H9 (cell line): ENCODE results near the gene INPP5F. TPM values are rescaled to one million over a fixed set of nuclear protein-coding genes. Genes with fewer than 3 reads are reported as not detected.

Experiments
- DNase-seq: peaks from one replicate; pipeline ENCODE4 v3.0.0-alpha.2; 2017
- H2AFZ ChIP-seq: one replicate; pipeline ENCODE4 v1.6.1; 2013; ENCODE audit warnings: mild to moderate bottlenecking, low read length, control low read depth, moderate library complexity
- H2AK5ac ChIP-seq: 2 replicates; pipeline ENCODE4 v1.6.1; 2013; ENCODE audit warnings: low read length, control low read depth, mixed read lengths; ENCODE audit not compliant: insufficient read length
- H2BK120ac ChIP-seq: one replicate; pipeline ENCODE4 v1.6.1; 2013; ENCODE audit warnings: low read depth, mild to moderate bottlenecking, low read length, control low read depth, inconsistent platforms; ENCODE audit not compliant: poor library complexity, severe bottlenecking
- H2BK12ac ChIP-seq: 2 replicates; pipeline ENCODE4 v1.6.1; 2013; ENCODE audit warnings: low read length, control low read depth, mixed read lengths, low read depth; ENCODE audit not compliant: insufficient read length
- H2BK15ac ChIP-seq: 2 replicates; pipeline ENCODE4 v1.6.1; 2013; ENCODE audit warnings: low read depth, low read length, control low read depth
- H2BK20ac ChIP-seq: one replicate; pipeline ENCODE4 v1.6.1; 2013; ENCODE audit warnings: low read depth, mild to moderate bottlenecking, low read length, control low read depth, inconsistent platforms; ENCODE audit not compliant: poor library complexity, severe bottlenecking
- H2BK5ac ChIP-seq: 2 replicates; pipeline ENCODE4 v1.6.1; 2013; ENCODE audit warnings: low read length, control low read depth, mixed read lengths; ENCODE audit not compliant: insufficient read length
- H3K14ac ChIP-seq: 2 replicates; pipeline ENCODE4 v1.6.1; 2013; ENCODE audit warnings: low read length, control low read depth; ENCODE audit not compliant: insufficient read depth
- H3K18ac ChIP-seq: 2 replicates; pipeline ENCODE4 v1.6.1; 2013; ENCODE audit warnings: low read depth, mild to moderate bottlenecking, mixed read lengths, low read length, control low read depth; ENCODE audit not compliant: insufficient read length
- H3K23ac ChIP-seq: 2 replicates; pipeline ENCODE4 v1.6.1; 2013; ENCODE audit warnings: low read length, control low read depth, mixed read lengths, low read depth; ENCODE audit not compliant: insufficient read length
- H3K23me2 ChIP-seq: 2 replicates; pipeline ENCODE4 v1.6.1; 2013; ENCODE audit warnings: low read depth, mild to moderate bottlenecking, mixed read lengths, low read length, control low read depth; ENCODE audit not compliant: insufficient read length, poor library complexity, severe bottlenecking
- H3K27ac ChIP-seq: 2 replicates; pipeline ENCODE4 v1.5.1; 2013; ENCODE audit warnings: low read length, control low read depth, mixed read lengths, low read depth; ENCODE audit not compliant: insufficient read length
- H3K27me3 ChIP-seq: 2 replicates; pipeline ENCODE4 v1.6.1; 2013; ENCODE audit warnings: low read length, control low read depth, inconsistent platforms; ENCODE audit not compliant: insufficient read depth
- H3K4ac ChIP-seq: 2 replicates; pipeline ENCODE4 v1.6.1; 2013; ENCODE audit warnings: low read depth, mild to moderate bottlenecking, control low read depth, inconsistent platforms, low read length, moderate library complexity
- H3K4me1 ChIP-seq: 2 replicates; pipeline ENCODE4 v1.6.1; 2013; ENCODE audit warnings: low read length, control low read depth, inconsistent platforms; ENCODE audit not compliant: insufficient read depth
- H3K4me2 ChIP-seq: 2 replicates; pipeline ENCODE4 v1.6.1; 2013; ENCODE audit warnings: low read length, control low read depth, mixed read lengths; ENCODE audit not compliant: insufficient read length, insufficient read depth
- H3K56ac ChIP-seq: 2 replicates; pipeline ENCODE4 v1.6.1; 2013; ENCODE audit warnings: low read depth, mild to moderate bottlenecking, mixed read lengths, low read length, control low read depth; ENCODE audit not compliant: insufficient read length
- H3K79me1 ChIP-seq: 2 replicates; pipeline ENCODE4 v1.6.1; 2013; ENCODE audit warnings: low read depth, mild to moderate bottlenecking, moderate library complexity, low read length, control low read depth, inconsistent platforms; ENCODE audit not compliant: insufficient read depth, poor library complexity, severe bottlenecking
- H3K79me2 ChIP-seq: 2 replicates; pipeline ENCODE4 v1.6.1; 2013; ENCODE audit warnings: low read length, control low read depth, inconsistent platforms; ENCODE audit not compliant: insufficient read depth
- H3K9ac ChIP-seq: 2 replicates; pipeline ENCODE4 v1.6.1; 2013; ENCODE audit warnings: low read length, control low read depth, mixed read lengths; ENCODE audit not compliant: insufficient read length; ENCODE audit errors: extremely low read depth
- H3K9me3 ChIP-seq: one replicate; pipeline ENCODE4 v1.6.1; 2013; ENCODE audit warnings: low read depth, low read length, inconsistent platforms; ENCODE audit not compliant: control insufficient read depth
- H3T11ph ChIP-seq: one replicate; pipeline ENCODE4 v1.6.1; 2013; ENCODE audit warnings: mild to moderate bottlenecking, low read length, control low read depth, inconsistent platforms
- H4K20me1 ChIP-seq: one replicate; pipeline ENCODE4 v1.6.1; 2013; ENCODE audit not compliant: control insufficient read depth, insufficient read length, insufficient read depth
- H4K5ac ChIP-seq: 2 replicates; pipeline ENCODE4 v1.6.1; 2013; ENCODE audit warnings: low read depth, mild to moderate bottlenecking, mixed read lengths, low read length, control low read depth; ENCODE audit not compliant: insufficient read length
- H4K8ac ChIP-seq: replicated peaks from 2 replicates; pipeline ENCODE4 v1.6.1; 2013; ENCODE audit warnings: low read length, control low read depth, mixed read lengths, low read depth; ENCODE audit not compliant: insufficient read length
- H4K91ac ChIP-seq: 2 replicates; pipeline ENCODE4 v1.6.1; 2013; ENCODE audit warnings: low read depth, mild to moderate bottlenecking, moderate library complexity, mixed read lengths, low read length, control low read depth; ENCODE audit not compliant: insufficient read length
- H3K27ac Mint-ChIP-seq, 3 experiments: 2 replicates in 2 of 3; 3 replicates in 1 of 3; pipeline ENCODE4 v1.8.0; 2020 to 2021; ENCODE audit warnings: mixed read lengths in 3 of 3, mild to moderate bottlenecking in 1 of 3, moderate library complexity in 1 of 3
- H3K27me3 Mint-ChIP-seq: 2 replicates; pipeline ENCODE4 v1.8.0; 2021; ENCODE audit warnings: low read depth, mild to moderate bottlenecking, moderate library complexity, mixed read lengths
- H3K36me3 Mint-ChIP-seq, 3 experiments: 2 replicates in 2 of 3; 3 replicates in 1 of 3; pipeline ENCODE4 v1.8.0; 2020 to 2021; ENCODE audit warnings: low read depth in 3 of 3, mixed read lengths in 3 of 3; ENCODE audit not compliant: insufficient read depth in 1 of 3
- H3K4me1 Mint-ChIP-seq, 2 experiments: 2 replicates each; pipeline ENCODE4 v1.8.0; 2020; ENCODE audit warnings: mixed read lengths in 2 of 2
- H3K4me3 Mint-ChIP-seq, 2 experiments: 2 replicates in 1 of 2; 3 replicates in 1 of 2; pipeline ENCODE4 v1.8.0; 2020 to 2021; ENCODE audit warnings: mild to moderate bottlenecking in 2 of 2, mixed read lengths in 2 of 2, moderate library complexity in 1 of 2
- H3K9me3 Mint-ChIP-seq, 2 experiments: 2 replicates in 1 of 2; 3 replicates in 1 of 2; pipeline ENCODE4 v1.8.0; 2020; ENCODE audit warnings: mild to moderate bottlenecking in 2 of 2, mixed read lengths in 2 of 2, moderate library complexity in 1 of 2
- CTCF ChIP-seq: fragments of 200-600 bp; sonication (generic); conservative IDR thresholded peaks from 3 replicates; pipeline ENCODE4 v1.8.0; 2021; ENCODE audit warnings: antibody characterized with exemption, mild to moderate bottlenecking
- WGBS: extraction: QIAGEN DNeasy Blood & Tissue Kit; methylation state at CpG from one replicate; pipeline ENCODE4 v1.1.7; 2013; ENCODE audit warnings: missing lambda C conversion rate, low lambda C conversion rate, mixed read lengths; ENCODE audit not compliant: insufficient read length; ENCODE audit errors: extremely low coverage; 5-methylcytosine and 5-hydroxymethylcytosine counted together
- total RNA-seq: library from RNA; stranded (reverse); gene quantifications from 2 replicates; pipeline ENCODE4 v1.2.1, GENCODE V29; 2021

The INPP5F gene
- total RNA-seq, 1 experiment from 2014 or later = 108 TPM

- H4K91ac ChIP-seq = no peak overlapping the region
- H3K18ac ChIP-seq = no peak overlapping the region
- H3K4me1 Mint-ChIP-seq = no peaks in the 10 kb centered on the region
- H2AFZ ChIP-seq = no peak overlapping the region
- H4K8ac ChIP-seq = no peak overlapping the region
- no peak overlapping the region for H3K56ac ChIP-seq
- H3K27me3 ChIP-seq = no peaks in the 10 kb centered on the region
- no peaks in the 10 kb centered on the region for H3K23me2 ChIP-seq
- WGBS = no CpG with 5 or more reads among the region's 7 CpGs
- no peak for TF ChIP-seq CTCF
- no peak overlapping the region for H2BK120ac ChIP-seq
- no peak overlapping the region for H3K27ac ChIP-seq
- H3K4ac ChIP-seq = no peak overlapping the region
- H3K36me3 Mint-ChIP-seq = peaks cover 28 to 86% (median 71%) of the 10 kb centered on the region in 3 experiments; a peak in 6 of 7 replicates
- H2BK20ac ChIP-seq = no peak overlapping the region
- H3K9me3 ChIP-seq = no peaks in the 10 kb centered on the region
- H2BK5ac ChIP-seq = no peak overlapping the region
- H3K4me1 ChIP-seq = no peaks in the 10 kb centered on the region
- no peaks in the 10 kb centered on the region for H3K27me3 Mint-ChIP-seq
- H3K4me3 Mint-ChIP-seq = no peak overlapping the region
- H3K4me2 ChIP-seq = no peak overlapping the region
- no peaks in the 10 kb centered on the region for H3K79me1 ChIP-seq
- H2AK5ac ChIP-seq = no peak overlapping the region
- H3K79me2 ChIP-seq = no peaks in the 10 kb centered on the region
- DNase-seq = no peak
- H3K23ac ChIP-seq = no peak overlapping the region
- H2BK15ac ChIP-seq = no peak overlapping the region
- peak overlapping the region; percentile 2 to 88 (median 78); a peak in 4 of 7 replicates for H3K27ac Mint-ChIP-seq
- H3K9me3 Mint-ChIP-seq = no peaks in the 10 kb centered on the region
- no peak overlapping the region for H2BK12ac ChIP-seq
- H3K9ac ChIP-seq = no peak overlapping the region
- H3T11ph ChIP-seq = no peak overlapping the region
- H3K14ac ChIP-seq = no peak overlapping the region
- no peak overlapping the region for H4K5ac ChIP-seq
- H4K20me1 ChIP-seq = no peaks in the 10 kb centered on the region
These were observed 103.6 kb downstream of the INPP5F start for GRCh38 chr10:119829429-119829828.
